ENCODE data around the gene PARN.

Gene PARN

DNA sequence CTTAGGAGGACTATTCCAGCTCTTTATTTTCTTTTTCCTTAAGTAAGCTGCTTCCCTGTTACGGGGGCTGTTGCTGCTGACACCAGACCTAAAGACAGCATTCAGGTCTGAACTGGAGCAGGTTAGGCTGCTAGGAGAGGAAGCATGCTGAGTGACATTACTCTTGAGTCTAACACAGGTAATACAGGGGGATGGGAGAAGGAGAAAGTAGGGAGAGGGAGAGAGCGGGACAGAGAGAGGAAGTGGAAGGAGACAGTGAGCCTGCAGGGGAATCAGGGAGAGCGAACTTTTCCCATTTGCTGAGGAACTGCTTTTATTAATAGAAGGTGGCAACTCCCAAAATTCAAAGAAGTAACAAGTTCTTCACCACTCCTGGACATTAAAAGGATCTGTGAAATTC lies 130.9 kb downstream of the PARN start:
- DNase-seq, result no peak

DNA sequence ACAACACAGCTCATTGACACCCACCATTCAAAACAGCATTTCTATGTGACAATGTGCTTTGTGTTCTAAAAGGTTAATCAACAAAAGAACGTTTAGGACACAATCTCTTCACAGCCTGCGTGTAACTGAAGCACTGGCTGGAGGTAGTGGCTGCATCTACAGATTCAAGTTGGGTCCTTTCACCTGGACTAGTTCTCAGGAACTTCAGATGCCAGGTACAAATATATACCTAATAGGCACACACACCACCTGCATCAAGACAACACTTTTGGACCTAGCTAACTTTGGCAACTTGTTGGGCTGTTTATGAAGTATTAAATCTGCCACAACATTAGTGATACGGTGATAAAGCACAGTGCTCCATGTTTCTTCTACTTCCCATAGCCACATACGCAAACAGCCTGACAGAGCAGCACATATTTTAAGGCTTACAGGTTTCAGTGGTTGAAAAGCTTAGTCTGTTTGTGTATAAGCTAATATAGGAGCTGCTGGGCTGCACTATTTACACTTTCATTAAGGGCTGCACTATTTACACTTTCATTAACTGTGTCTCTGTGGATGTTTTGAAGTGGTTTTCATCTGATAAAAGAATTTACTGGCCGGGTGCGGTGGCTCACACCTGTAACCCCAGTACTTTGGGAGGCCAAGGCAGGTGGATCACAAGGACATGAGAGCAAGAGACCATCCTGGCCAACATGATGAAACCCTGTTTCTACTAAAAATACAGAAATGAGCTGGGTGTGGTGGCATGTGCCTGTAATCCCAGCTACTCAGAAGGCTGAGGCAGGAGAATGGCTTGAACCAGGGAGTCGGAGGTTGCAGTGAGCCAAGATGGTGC lies 132.6 kb downstream of the PARN start:
- DNase-seq, result no peak

DNA sequence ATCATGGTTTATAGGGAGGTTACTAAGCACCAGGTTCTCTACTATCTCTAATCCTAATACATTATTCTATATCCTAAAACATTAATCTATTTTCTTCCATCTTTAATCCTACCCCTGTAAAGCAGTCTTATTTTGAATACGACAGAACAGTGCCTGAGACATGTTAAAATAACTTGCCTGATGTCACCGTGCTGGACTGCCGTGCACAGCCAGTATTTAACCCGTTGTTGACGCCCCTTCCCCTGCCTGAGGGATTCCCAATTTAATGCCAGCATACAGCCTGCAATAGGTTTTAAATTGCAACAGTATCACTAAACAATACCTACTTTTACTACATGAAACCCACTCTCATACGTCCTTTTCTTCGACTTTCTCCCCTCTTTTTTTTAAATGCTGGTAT lies 133.3 kb downstream of the PARN start:
- no peak for DNase-seq

DNA sequence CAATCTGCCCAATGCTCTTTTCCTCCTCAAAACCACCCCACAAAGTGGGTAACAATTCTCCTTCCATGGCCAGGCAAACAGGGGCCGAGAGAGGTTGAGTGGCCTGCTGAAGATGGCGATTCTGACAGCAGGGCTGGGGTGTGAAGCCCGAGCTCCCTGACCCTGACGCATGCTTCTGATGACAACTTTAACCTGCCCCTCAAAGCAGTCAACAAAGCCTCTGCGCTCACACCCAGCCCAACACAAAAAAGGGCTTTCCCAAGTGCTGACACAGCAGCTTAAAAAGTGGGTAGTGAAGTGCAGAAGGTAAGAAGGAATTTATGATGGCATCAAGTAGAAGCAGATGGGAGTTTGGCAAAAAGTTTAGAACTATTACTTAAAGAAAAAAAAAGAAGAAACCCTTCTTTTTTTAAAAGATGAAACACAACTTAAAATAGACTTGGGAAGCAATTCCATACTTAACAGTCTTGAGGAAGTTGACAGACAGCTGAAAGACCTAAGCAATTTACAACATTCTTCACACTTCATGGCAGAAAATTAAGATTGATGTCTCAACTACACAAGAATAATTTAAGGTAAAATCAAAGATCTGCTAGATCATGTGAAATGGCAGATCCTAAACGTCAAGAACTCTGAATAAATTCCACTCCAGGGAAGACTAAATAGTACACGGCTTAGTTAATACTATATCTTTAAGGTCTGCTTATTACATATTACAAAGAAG lies 133.9 kb downstream of the PARN start:
- DNase-seq, result no peak

DNA sequence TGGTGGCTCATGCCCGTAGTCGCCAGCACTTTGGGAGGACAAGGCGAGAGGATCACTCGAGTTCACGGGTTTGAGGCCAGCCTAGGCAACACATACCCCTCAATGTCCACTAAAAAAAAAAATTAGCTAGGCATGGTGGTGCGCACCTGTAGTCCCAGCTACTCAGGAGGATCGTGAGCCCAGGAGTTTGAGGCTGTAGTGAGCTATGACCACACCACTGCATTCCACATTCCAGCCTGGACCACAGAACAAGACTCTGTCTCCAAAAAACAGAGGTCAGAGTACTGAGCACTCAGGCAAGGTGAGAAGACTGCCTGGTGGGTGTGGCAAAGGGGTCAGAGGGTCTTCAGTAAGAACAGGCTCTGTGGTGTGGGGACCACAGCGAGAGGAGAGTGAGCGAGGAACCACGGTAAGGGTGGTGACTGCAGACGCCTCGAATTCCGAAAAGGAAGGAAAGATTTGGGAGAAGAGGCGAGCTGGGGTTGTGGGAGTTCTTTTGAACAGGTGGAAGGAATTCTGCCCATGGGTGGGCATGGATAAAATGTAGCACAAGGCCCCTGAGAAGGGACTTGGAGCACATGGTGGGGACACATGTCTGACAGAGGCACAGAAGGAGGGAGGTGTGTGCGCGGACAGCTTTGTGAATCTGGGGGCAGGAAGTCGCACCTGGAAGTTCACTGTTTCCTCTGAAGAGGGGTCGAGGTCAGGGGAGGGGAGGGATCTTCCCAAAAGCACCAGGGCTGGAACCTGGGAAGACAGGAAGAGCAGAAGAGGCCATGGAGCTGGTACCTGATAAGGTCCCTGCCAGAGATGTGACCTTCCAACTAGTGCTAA lies 134.6 kb downstream of the PARN start:
- DNase-seq, result no peak

DNA sequence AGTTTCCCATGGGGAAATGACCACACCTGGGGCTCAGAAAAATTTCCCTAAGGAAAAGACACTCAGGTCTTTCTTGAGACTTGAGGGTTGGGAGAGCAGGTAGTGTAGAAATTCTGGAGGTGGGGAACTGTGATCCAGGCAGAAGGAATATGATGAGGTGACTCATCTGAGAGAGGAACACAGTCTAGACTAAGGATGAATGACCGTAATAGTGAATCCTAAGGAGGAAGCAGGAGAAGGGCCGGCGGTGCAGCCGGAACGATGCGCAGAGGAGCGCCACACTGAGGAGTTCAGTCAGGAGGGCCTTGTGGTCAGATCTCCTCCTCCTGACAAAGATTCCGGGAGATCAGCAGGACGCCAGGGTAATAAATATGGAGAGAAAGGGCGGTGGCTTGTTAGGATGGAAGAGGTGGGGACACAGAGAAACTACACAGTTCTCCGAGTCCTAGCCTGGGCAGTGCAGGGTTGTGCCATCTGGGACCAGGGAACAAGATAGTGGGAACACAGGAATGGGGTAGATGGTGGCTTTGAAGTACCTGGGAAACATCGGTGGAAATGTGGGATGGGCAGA lies 135.6 kb downstream of the PARN start:
- no peak for DNase-seq

DNA sequence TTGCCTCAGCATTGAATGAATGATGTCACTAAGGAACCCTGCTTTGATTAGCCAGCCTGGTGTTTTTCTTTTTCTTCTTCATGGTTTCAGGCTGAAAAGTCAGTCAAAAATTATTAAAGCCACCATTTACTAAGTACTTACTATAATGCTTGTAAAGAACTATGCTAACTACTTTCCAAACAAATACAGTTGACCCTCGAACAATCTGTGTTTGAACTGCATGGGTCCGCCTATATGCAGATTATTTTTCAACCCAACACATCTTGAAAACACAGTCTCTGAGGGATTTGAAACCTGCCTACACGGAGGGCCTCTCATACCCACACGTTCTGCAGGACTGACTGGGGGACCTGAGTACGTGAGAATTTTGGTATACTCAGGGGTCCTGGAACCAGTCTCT lies 136.3 kb downstream of the PARN start:
- DNase-seq, result no peak

DNA sequence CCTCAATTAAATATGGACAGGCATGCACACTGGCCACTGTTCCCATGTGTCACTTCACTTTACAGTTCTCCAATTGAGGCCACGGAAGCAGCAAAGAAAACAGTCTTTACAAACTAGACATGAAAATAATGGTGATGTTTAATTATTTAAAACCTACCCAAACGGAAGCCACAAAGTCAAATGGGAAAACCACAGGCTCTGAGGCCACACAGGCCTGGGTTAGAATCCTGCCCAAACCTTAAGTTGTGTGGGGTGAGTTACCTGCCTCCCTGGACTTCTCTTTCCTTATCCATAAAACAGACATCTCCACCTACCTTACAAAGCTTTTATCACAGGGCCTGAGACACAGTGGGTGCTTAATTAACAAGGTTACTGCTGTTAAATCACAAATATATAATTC lies 137.4 kb downstream of the PARN start:
- no peak for DNase-seq

DNA sequence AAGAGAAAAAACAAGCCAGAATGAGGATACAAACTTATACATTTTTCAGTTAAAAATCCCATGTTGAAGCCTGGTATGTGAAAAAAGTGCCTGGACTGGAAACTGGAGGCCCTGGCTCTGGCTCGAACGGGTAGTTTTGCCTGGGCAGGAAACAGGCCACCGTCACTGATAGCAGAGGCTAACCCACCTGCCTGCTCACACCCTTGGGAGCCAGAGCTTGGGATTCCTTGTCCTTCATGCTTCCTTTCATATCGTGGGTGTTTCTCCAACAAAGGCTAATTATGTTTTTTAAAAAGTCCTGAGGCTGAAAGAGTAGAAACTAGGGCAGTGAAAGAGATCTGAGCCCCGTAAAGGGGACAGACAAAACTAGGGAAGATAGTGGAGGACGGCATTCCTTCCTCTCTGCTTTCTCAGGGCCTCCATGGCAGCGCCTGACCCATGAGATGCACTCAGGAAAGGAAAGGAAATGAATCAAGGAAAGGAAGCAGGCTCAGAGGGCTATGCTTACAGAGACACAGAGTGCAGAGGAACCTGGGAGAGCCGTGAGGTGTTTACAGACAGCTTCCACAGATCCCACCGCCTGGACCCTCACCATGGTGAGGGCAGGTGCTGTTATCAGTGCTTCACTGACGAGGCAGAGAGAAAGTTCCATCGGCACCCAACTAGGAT lies 138.1 kb downstream of the PARN start:
- no peak for DNase-seq

DNA sequence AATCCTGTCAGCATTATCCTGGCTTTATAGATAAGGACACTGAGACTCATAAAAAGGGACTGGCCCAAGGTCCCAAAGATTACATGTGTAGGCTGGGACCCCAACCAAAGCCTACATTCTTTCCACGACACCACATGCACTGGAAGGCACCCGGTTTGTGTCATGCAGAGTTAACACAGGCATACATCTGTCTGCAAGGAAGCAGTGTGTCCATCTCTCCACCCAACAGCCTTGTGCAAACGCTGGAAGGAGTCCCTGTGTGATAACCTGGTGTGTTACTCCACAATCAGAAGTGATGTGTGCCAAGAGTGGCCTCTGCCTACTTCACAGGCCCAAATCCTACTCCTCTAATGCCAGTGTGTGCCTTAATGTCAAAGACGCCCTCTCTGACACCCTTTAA lies 139.8 kb downstream of the PARN start:
- no peak for DNase-seq

DNA sequence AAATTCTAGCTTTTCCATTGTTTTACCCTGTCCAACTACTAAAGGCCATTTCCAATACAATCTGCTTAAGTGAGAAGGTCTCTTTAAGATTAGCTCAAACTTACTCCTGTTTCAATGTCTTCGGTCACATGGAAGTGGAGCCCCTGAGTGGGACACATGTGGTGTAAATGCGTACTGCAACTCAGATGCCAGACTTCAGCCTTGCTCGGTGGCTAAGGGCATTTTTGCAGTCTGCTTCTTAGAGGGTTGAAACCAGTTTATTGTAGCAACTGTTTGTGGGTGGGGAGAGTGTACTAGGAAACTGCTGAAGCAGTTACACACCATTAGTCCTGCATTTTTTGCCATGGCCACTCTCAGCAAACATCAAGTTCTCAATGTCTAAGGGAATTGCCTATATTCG lies 140.6 kb downstream of the PARN start:
- no peak for DNase-seq

DNA sequence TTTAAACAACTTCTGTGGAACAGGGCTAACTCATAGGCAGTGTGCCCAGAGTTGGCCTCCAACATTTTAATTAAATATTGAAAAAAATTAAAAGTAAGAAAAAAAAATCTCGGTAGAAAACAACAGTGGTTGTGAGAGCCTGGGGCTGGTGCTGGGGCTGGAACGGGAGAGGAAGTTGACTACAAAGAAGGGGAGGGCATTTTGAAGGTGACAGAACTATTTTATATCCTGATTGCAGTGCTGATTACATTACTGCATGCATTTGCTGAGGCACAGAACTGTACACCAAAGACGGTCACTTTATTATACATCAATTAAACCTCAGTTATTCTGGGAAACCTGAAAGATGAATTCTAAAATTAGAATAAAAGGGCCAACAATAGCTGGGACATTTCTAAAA lies 142.5 kb downstream of the PARN start:
- no peak for DNase-seq

DNA sequence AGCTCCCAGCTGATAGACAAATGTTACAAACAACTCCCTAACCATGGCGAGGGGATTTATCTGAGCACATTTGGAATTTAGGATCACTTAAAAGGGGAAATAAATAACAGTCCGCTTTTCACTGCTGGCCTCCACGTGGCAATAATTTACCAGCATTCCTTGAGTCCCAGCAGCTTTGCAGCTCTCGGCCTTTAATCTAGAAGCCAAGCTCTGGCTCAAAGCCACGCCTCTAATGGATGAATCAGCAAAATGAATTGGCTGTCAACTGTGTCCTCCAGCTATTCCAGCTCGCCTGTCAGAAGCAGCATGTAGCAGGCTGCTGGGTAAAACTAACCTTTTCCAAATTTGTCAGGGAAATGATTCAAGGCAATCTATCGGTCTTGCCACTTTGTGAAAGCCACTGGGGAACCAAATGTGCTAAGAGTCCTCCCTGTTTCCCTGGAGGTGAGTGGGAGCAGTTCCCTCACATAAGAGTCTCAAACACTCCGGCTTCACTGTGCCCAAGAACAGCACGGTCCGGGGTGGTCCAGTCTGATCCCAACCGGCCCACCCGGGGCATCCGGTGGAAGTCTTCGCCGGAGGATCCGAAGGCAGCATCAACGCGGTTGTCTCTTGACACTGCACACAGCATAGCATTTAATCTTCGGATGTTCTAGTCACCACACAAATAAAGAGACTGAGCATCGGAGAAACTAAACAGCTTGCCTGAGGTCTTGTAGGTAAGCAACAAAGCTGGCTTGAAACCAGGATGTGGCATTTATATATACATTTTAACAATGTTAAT lies 143.3 kb downstream of the PARN start:
- DNase-seq, result peak; percentile 59

DNA sequence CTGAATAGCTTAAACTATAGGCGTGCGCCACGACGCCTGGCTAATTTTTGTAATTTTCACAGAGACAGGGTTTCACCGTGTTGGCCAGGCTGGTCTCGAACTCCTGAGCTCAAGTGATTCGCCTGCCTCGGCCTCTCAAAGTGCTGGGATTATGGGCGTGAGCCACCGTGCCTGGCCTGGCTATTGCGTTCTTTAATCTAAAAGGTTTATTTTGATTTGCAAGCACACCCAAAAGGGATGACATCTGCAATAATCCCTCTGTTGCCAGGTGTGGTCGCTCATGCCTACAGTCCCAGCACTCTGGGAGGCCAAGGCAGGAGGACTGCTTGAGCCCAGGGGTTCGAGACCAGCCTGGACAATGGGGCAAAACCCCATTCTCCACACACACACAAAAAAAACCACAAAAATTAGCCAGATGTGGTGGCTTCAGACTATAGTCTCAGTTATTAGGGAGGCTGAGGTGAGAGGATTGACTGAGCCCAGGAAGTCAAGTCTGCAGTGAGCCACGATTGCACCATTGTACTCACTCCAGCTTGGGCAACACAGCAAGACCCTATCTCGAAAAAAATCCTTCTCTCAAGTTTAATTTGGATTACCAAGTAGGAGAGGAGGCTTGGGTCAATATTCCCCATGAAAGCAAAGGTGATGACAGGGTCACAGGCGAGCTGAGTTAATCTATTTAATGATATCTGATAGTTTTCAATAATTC lies 144.1 kb downstream of the PARN start:
- DNase-seq, result no peak

DNA sequence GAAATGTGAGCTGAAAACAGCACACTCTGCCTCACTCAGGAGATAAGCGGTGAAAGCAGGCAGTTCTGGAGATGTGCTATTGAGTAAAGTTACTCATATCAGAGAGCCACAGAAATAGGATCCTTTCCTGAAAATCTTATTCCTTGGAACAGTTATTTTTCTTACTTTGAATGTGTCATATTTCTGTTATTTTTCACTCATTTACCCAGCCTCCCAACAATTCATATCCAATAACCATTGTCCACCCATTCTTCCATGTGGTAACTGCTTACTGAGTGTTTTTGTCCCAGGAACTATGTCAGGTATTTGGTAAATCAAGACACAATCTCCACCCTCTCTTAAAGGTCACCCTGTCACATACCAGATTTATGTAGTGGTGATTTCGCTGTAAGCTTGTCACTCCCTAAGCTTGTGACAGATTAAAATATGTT lies 144.9 kb downstream of the PARN start:
- no peak for DNase-seq

DNA sequence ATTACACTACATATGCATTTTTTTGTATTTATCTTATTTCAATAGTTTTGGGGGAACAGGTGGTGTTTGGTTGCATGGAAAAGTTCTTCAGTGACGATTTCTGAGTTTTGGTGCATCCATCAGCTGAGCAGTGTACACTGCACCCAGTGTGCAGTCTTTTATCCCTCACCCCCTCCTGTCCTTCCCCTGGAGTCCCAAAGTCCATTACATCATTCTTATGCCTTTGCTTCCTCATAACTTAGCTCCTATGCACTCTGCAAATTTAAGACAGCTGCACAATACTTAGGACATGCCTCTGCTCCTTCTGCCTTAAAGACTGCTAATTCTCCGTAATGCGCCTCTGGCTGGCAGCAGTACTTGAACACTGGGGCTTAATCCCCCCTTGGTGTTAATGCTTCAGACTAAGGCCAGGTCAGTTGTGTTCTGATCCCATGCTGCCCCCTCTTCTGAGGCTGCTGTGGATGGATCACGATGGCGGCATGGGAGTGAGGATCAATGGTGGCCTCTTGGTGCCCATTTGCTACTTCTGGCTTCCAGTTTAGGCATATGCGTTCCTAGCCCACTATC lies 146.2 kb downstream of the PARN start:
- DNase-seq, result no peak

DNA sequence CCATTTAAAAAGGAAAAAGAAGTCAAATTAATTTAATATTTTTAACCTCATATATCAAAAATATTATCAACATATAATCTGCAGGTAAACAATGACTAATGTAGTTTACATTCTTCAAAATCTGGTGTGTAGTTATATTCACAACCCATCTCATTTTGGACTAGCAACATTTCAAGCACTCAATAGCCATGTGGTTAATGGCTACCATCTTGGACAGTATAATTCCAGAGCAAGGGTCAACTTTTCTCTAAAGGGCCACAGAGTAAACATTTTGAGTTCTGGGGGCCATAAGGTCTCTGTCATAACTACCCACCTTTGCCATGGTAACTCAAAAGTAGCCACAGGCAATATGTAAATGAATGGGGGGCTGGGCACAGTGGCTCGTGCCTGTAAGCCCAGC lies 153.9 kb downstream of the PARN start:
- DNase-seq, result no peak

DNA sequence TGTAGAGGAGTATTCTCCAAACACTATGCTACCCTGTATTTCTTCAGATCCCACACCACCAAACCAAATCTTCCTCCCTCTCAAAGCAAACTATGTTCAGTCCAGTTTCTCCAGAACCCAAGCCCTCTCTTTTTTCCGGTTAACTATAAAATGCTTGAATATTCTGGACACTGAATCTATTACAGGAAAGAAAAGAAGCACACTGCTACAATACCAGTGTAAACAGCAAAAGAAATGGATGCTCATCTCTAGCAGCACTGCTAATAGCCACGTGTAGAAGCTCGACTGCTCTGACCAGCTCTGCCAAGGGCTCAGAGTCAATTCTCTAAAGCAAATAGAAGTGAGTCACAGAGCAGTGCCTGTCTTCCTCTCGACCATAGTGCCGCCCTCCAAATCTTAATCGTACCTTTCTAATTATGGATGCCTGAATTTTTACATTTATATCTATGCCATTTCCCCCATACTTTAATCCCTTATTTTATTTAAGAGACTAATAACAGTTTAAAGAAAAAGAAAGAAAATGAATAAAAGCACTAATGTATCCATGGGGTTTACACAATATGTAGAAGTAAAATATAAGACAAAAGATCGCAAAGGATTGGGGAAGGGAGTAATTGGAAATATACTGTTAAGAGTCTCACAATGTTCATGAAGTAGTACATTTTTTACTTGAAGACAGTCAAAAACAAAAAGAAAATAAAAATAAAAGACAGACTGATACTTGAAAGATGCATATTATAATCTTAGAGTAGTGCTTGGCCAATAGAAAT lies 154.5 kb downstream of the PARN start:
- DNase-seq, result no peak

DNA sequence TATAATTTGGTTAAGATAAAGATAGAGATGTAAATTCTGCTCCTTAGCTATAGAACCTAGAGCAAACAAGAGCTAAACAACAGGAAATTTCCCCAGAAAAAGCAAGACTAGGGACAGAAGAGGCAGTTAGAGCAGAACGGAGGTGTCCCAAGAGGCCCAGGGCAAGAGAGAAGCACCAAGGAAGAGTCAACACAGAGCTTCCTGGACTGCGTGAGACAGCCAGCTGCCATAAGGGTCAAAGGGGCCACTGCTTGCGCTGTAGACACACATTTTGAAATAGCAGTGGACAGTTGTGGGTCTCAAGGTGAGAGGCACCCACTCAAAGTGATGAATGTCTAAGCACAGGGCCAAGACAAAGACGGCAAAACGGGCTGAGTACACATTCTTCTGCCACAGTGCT lies 156.6 kb downstream of the PARN start:
- DNase-seq, result no peak
